ENCODE data around the gene FYCO1.

- TF ChIP-seq, protein P1, sequence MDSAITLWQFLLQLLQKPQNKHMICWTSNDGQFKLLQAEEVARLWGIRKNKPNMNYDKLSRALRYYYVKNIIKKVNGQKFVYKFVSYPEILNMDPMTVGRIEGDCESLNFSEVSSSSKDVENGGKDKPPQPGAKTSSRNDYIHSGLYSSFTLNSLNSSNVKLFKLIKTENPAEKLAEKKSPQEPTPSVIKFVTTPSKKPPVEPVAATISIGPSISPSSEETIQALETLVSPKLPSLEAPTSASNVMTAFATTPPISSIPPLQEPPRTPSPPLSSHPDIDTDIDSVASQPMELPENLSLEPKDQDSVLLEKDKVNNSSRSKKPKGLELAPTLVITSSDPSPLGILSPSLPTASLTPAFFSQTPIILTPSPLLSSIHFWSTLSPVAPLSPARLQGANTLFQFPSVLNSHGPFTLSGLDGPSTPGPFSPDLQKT (CRISPR knock-in tag; IDR thresholded peaks at IDR 0.05; ENCODE audit: borderline replicate concordance), result no peak
- no peak for TF ChIP-seq ZNF782 (CRISPR knock-in tag; IDR thresholded peaks at IDR 0.05; ENCODE audit: borderline replicate concordance)
- no peak for TF ChIP-seq CTCF (CRISPR knock-in tag; IDR thresholded peaks at IDR 0.05)
- no peak for TF ChIP-seq POLR2AphosphoS5 (IDR thresholded peaks at IDR 0.05; ENCODE audit: low read depth, low read length)
- no peak for TF ChIP-seq TBP (CRISPR knock-in tag; IDR thresholded peaks at IDR 0.05)
- no peak for TF ChIP-seq ZNF598 (CRISPR knock-in tag; IDR thresholded peaks at IDR 0.05; ENCODE audit: borderline replicate concordance)
- TF ChIP-seq POLR2A (IDR thresholded peaks at IDR 0.05; ENCODE audit: insufficient read depth in 1 of 2, low read depth in 2 of 2, low read length in 2 of 2), result no peak
- no peak for TF ChIP-seq CHD4 (IDR thresholded peaks at IDR 0.05; ENCODE audit: borderline replicate concordance, low read length)
- TF ChIP-seq EZH2 (conservative IDR thresholded peaks at IDR 0.05; ENCODE audit: low read depth, low read length), result no peak
- no peak for TF ChIP-seq ZNF562 (CRISPR knock-in tag; IDR thresholded peaks at IDR 0.05; ENCODE audit: borderline replicate concordance)
- no peak for TF ChIP-seq ZFP36 (IDR thresholded peaks at IDR 0.05; ENCODE audit: borderline replicate concordance, low read depth, low read length, partially characterized antibody)
- TF ChIP-seq ELF1 (CRISPR knock-in tag; IDR thresholded peaks at IDR 0.05), result no peak
- TF ChIP-seq AGO1 (IDR thresholded peaks at IDR 0.05; ENCODE audit: low read depth, low read length, poor library complexity, severe bottlenecking), result no peak
Observed at GRCh38 chr3:45942051-45942825, 53.4 kb downstream of the FYCO1 start.

All from HepG2 (cell line).